GM12865 (cell line): Measurements from ENCODE around the gene NR6A1.

Experiments
- DNase-seq: peaks from one replicate; pipeline ENCODE4 v3.0.0; 2010; ENCODE audit warnings: low read depth
- H3K4me3 ChIP-seq: 2 replicates; pipeline ENCODE4 v1.5.1; 2011; ENCODE audit warnings: mild to moderate bottlenecking, low read depth, low read length, control low read depth
- TF ChIP-seq, protein P1 (sequence below): IDR thresholded peaks from 2 replicates; pipeline ENCODE4 v1.5.1; 2011; ENCODE audit warnings: low read length, control low read depth, low read depth, inconsistent platforms; ENCODE audit not compliant: insufficient read depth; ENCODE audit errors: missing control alignments

NR6A1 gene

GRCh38 chr9:124479371-124479770 lies 291.7 kb downstream of the NR6A1 start:
- TF ChIP-seq, protein P1, sequence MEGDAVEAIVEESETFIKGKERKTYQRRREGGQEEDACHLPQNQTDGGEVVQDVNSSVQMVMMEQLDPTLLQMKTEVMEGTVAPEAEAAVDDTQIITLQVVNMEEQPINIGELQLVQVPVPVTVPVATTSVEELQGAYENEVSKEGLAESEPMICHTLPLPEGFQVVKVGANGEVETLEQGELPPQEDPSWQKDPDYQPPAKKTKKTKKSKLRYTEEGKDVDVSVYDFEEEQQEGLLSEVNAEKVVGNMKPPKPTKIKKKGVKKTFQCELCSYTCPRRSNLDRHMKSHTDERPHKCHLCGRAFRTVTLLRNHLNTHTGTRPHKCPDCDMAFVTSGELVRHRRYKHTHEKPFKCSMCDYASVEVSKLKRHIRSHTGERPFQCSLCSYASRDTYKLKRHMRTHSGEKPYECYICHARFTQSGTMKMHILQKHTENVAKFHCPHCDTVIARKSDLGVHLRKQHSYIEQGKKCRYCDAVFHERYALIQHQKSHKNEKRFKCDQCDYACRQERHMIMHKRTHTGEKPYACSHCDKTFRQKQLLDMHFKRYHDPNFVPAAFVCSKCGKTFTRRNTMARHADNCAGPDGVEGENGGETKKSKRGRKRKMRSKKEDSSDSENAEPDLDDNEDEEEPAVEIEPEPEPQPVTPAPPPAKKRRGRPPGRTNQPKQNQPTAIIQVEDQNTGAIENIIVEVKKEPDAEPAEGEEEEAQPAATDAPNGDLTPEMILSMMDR: no peak
- no peak for DNase-seq
- H3K4me3 ChIP-seq: no peak overlapping the region

GRCh38 chr9:124478354-124478753 lies 292.8 kb downstream of the NR6A1 start:
- DNase-seq: no peak
- no peak overlapping the region for H3K4me3 ChIP-seq
- TF ChIP-seq, protein P1: no peak

DNA sequence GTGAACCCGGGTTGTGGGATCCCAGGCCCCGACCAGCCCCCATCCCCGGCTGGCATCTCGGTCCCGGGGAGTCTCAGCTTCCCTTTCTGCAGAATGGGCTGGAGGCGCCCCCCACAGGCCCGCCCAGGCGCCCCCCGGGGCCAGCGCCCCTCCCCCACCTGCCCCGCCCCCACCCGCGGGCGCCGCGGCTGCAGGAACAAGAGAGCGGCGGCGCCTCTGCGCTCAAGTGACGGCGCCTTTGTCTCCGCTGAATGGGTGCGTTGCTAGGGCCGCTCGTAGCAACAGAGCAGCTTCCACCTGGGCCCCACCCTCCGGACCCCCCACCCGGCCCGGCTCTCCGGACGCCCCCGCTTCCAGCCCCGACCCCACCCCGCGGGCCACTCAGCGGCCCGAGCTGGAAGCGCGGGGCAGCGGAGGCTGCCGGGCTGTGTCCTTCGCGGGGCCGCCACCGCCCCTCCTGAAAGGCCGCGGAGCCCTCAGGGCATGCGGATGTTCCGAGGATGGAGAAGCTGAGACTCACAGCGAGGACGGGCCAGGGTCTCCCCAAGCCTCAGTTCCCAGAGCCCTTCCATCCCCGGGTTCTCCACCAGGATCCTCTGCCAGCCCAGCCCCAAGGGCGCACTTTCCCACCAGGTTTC lies 293.3 kb downstream of the NR6A1 start:
- no peak for DNase-seq
- TF ChIP-seq, protein P1: no peak

DNA sequence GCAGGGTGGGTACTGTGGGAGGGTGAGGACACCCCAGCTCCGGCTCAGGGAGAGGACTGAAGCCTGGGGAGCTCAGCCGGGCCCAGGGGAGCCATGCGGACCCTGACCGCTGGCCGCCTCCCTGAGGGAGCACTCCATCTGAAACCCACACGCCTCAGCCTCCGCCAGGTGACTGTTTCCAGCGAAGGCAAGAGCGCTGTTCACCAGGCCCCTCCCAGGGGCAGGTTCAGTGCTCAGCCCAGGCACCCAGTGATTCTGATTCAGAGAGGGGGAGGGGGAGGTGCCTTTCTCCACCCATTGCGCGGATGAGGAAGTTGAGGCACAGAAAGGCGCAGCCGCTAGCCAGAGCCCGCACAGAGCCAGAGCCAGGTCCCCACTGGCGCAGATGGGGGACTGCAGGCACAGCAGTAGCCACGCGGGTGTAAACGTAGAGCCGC lies 293.9 kb downstream of the NR6A1 start:
- DNase-seq: no peak
- H3K4me3 ChIP-seq: no peak overlapping the region
- TF ChIP-seq, protein P1: no peak

More for the DNA sequence above, 293.3 kb downstream of the NR6A1 start:
- no peak overlapping the region for H3K4me3 ChIP-seq

DNA sequence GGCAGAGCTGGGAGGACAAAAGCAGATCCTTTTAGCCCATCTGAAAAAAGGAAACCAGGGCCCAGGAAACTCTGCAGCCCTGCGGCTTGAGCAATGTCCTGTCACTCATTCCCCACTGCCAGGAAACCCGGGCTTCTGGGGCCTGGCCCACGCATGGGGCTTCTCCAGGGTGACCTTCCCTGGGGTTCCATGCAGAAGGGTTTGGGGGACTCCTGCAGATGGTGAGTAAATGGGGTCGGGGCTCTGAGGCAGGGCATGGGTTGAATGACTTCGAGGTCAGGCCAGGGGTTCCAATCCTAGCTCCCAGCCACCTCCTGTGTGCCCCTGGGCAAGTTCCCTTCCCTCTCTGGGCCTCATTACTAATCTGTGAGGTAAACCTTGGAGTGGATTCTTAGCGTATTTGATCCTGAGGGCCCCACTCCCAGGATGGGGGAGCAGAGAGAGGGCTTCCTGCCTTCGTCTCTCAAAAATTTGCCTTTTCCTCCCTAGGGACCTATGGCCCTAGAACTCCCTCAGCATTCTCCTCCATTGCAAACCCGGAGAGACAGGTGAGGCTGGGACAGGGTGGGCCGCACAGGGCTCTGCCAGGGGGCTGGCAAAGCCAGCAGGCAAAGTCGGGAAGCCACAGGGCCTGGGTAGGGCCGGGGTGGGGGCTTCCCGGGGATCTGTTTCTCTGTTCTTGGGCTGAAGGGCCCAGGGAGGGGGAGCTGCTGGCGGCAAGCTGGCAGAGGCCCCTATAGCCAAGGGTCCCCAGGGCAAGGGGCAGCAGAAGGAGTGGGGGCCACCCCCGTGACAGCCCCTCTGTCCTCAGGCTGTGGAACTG lies 295.0 kb downstream of the NR6A1 start:
- TF ChIP-seq, protein P1: no peak
- H3K4me3 ChIP-seq: no peak overlapping the region
- DNase-seq: no peak

- TF ChIP-seq, protein P1: no peak
- DNase-seq: no peak
- no peak overlapping the region for H3K4me3 ChIP-seq
Measured at GRCh38 chr9:124475158-124475867, 295.8 kb downstream of the NR6A1 start.
